NK-92 (cell line): ENCODE measurements around the gene SBF2.
"Not testable (repeated sequence)": the region's sequence is repeated elsewhere in the genome, so short reads cannot be mapped to it uniquely, and the experiment has no call there.

Experiments
- DNase-seq: peaks from one replicate; lab custom pipeline; 2025; ENCODE audit not compliant: unreplicated experiment; lab: John Stamatoyannopoulos, UW

SBF2 gene

DNA sequence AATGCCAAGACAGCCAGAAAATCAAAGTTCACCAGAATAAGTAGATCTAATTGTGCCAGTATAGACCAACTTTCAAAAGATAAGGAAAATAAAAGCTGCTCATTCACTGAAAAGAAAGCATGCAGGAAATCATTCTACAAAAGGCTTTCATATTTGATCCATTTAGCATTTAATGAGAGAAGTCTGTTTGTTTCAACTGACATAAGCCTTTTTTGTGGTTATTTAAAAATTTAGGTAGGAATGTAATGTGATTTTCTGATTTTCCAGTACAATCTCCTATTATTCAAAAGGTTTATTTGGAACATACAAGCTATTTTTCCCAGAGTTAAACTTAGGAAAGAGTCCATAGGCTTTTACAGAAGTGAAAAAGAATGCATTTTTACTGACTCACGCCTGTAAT is 92.7 kb downstream of the SBF2 start:
- DNase-seq: no peak

DNA sequence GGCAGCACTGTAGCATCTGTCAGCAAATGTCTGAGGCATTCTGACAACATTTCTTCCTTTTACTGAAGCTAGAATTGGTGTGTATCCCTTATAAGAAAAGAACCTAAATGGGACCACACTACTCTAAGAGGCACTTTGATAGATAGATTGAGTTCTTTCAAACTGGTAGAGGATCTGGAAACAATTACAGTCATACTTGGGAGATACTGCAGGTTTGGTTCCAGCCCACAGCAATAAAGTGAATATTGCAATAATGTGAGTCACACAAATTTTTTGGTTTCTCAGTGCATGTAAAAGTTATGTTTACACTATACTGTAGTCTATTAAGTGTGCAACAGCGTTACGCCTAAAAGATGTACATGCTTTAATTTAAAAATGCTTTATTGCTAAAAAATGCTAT is 96.9 kb downstream of the SBF2 start:
- DNase-seq: no peak

DNA sequence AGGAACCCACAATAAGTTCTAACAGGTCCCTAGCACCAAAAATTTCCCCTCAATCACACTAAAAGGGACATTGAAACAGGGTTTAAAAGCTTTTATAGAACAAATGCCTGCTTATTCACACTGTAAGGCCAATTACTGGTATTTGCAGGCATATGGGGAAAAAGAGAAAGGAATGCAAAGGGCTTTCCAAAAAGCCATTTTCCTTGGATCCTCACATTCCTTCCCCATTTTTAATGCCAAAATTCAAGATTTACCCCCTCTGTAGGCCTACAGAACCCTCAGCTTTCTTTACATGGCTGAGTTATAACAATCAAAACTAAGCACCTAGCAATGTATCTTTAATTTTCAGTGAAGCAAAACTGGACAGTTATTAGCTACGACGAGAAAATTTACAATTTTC is 102.0 kb downstream of the SBF2 start:
- DNase-seq: no peak

DNA sequence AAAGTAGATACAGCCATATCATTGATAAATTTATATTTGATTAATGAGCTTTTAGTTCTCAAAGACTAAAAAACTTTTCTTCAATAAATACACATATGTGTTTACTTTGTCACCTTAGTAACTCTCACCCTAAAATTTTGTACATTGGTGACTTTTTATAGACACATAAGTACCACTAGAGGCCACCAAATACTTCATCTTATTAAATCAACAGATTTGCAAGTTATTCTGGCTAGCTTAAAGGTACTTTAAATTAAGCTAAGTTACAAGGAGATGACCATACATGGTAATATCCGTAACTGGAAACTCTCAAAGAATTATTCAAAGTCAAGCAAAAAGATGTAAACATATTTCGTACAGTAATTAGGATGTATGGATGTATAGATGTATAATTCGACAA is 112.2 kb downstream of the SBF2 start:
- DNase-seq: no peak

DNA sequence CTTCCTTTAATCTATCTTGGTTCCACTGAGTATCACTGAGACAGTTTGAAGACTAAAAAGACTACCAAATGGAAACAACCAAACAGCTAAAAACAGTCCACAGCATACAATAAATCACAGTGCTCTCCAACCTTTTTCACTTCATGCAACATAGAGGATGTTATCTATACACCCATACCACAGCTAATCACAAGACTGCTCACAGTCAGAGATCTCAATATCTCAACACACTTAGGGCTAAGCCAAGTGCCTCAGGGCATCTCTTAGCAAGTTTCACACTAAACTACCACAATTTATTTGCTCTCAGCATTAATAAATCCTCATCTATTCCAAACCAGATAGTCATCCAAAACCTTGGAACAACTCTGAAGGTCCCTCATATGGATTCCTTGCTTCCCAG is 129.4 kb downstream of the SBF2 start:
- DNase-seq: no peak

DNA sequence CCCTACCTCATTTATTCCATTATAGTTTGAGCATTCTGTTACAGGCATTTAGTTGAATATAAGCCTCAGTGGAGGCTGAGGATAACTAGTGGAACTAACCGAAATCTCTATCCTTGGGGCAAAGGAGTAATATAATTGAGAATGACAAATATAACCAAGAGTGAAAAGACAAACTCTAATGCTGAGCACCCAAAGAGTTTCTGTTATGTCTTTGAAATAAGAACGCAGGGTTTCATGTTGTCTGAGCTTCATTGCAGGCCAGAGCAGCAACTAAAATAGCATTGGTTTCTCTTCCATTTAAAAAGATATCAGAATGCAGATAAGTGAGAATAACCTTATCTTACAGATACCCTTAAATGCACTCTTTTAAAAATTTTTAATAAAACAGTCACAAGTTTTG is 131.8 kb downstream of the SBF2 start:
- DNase-seq: no peak

DNA sequence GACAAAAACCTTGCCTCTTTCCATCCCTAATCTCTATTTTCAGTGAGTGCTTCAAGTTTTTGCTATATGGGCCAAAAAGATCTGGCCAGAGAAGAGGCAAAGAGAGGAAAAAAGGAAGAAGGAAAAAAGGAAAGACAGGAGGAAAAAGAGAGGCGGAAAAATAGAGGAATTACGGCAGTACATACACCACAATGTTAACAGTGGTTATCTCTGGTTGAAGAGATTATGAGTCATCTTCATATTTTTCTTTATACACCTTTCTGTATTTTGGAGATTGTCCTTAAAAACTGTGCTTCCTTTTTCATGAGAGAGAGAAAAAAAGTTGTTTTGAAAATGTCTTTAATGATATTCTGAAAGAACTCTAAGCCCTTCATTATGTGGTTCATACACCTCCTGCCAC is 133.7 kb downstream of the SBF2 start:
- DNase-seq: no peak

DNA sequence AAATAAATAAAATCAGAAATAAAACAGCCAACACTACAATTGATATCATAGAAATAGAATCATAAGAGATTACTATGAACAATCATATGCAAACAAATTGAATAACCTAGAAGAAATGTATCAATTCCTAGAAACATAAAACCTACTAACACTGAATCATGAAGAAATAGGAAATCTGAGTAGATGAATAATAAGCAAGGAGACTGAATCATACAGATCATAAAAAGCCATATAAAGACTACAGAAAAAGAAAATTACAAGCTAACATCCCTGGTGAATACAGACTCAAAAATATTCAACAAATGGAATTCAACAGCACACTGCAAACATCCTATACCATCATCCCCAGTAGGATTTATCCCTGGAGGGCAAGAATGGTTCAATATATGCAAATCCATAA is 135.6 kb downstream of the SBF2 start:
- DNase-seq: no peak

DNA sequence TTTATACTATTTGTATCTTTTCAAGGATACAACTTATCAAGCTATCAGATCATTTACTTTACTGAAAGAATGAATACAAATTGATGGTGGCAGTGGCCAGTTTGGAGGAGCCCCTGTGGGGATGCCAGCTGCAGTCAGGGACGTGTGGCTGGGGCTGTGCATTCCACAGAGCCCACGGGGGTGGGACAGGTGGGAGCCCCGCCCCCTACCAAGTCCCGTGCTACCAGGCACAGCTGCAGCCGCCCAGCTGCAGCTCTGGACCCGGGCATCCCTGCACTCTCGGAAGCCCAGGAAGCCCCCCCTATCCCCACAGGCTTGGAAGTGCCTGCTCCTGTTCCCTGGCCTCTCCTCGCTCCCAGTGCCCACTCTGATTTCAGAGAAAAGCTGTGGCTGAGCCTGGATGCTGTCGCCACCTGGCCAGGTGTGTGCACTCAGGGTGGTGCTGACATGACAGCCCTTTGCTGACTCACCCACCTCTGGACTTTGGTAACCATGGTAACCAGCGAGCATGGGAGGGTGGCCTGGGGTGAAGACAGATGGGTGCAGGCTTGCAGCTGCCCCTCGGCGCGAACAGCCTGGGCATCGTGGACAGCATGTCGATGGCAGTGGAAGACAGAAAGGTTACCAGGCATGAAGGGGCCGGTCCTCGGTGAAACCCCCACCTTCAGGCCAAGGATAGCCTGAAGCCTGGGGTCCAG is 138.1 kb downstream of the SBF2 start:
- DNase-seq: no peak

DNA sequence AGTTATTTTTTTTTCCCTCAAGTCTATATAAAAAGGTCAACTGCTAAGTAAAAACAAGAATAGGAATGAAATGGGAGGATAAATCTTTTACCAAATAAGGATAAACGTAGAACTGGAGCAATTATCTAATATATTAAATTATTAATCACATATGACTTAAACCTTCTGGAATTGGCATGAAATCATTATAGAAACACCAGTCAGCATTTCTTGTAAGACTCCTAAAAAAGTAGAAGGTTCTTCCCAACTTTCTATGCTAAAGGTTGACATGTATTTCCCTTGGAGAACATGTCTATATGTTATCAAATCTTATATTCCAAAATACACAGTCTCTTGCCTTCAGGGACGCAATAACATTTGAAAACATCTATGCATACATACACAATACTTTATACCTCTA is 143.2 kb downstream of the SBF2 start:
- DNase-seq: no peak

DNA sequence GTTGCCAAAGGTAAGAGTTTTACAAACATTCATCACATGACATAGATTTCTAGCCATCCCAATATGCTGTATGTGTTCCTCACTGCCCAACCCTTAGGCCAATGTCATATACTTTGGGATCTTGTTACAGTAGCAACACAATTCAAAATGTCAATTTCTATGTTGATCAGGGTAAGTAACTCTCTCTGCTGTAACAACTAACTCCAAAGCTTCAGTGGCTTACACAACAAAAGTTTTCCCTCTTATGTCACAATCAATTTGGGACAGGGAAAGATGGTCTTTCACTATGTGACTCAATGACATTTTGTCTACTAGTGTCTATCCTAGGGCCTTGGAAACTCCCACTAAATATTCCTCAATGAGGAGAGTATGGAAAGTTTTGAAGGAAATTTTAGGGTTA is 144.5 kb downstream of the SBF2 start:
- DNase-seq: no peak

DNA sequence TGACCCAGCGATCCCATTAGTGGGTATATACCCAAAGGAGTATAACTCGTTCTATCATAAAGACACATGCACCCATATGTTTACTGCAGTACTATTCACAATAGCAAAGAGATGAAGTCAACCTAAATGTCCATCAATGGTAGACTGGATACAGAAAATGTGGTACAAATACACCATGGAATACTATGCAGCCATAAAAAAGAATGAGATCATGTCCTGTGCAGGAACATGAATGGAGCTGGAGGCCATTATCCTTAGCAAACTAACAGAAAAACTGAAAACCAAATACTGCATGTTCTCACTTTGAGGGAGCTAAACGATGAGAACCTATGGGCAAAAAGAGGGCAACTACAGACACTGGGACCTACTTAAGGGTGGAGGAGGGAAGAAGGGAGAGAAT is 146.8 kb downstream of the SBF2 start:
- no peak for DNase-seq

DNA sequence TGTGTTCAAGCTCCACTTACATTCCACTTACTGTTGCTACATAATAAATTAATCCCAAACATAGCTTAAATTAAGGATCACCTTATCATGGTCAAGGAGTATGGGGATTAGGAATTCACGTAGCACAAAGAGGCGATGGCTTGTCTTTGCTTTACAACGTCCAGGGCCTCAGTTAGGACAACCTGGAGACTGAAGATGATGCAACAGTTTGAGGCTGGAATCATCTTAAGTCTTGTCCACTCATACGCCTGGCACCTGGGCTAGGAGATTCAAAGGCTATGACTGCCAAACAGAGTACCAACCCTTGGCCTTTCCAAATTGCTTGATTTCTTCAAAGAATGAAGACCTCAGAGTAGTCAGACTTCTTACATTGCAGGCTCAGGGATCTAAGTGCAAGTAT is 149.1 kb downstream of the SBF2 start:
- DNase-seq: no peak

DNA sequence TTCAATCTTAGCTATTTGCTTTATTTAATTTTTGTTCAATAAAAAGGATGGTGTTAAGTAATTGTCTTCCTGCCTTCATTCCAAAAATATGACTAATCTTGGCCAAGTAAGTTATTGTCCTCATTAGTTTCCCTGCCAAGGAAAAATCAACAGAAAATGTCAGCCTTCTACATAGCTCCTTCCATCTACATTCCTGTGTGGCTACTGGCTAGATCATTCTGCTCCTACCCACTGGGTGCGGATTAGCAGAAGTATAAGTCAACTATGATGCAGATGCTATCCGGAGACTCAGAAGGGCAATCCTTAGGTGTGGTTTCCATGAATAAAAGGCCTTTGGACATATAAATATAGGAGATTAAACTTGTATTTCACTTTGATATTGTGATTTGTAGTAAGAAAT is 154.4 kb downstream of the SBF2 start:
- no peak for DNase-seq

DNA sequence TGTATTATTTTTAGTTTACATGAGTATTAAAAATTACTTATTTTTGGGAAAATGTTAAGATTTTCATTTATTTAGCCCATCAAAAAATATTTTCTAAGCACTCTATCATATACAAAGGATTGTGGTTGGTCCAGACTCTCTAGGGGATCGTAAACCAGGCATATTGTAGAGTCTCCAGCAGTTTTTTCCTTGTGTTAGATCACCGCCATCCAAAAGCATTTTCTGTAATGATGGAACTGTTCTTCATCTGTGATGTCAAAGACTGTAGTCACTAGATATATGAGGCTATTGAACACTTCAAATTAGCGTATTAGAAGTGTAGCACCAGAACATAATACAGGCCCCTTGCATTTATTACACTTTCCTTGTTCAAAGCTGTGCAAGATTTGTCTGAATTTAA is 154.9 kb downstream of the SBF2 start:
- no peak for DNase-seq

DNA sequence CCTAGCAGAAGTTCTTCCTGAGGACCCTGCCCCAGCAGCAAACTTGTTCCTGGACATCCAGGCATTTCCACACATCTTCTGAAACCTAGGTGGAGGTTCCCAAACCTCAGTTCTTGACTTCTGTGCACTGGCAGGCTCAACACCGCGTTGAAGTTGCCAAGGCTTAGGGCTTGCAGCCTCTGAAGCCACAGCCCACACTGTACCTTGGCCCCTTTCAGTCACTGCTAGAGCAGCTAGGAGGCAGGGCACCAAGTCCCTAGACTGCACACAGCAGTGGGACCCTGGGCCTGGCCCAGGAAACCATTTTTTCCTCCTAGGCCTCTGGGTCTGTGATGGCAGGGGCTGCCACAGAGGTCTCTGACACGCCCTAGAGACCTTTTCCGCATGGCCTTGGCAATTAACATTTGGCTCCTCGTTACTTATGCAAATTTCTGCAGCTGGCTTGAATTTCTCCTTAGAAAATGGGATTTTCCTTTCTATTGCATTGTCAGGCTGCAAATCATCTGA is 159.0 kb downstream of the SBF2 start:
- DNase-seq: no peak

DNA sequence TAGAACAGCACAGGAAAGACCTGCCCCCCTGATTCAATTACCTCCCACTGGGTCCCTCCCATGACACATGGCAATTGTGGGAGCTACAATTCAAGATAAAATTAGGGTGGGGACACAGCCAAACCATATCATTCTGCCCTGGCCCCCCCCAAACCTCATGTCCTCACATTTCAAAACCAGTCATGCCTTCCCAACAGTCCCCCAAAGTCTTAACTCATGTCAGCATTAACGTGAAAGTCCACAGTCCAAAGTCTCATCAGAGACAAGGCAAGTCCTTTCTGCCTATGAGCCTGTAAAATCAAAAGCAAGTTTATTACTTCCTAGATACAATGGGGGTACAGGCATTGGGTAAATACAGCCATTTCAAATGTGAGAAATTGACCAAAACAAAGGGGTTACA is 159.8 kb downstream of the SBF2 start:
- DNase-seq: not testable (repeated sequence)

DNA sequence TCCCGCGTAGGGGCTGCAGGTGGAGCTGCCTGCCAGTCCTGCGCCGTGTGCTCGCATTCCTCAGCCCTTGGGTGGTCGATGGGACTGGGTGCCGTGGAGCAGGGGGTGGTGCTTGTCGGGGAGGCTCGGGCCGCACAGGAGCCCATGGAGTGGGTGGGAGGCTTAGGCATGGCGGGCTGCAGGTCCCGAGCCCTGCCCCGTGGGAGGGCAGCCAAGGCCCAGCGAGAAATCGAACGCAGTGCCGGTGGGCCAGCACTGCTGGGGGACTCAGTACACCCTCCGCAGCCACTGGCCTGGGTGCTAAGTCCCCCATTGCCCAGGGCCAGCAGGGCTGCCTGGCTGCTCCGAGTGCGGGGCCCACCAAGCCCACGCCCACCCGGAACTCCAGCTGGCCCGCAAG is 160.8 kb downstream of the SBF2 start:
- DNase-seq: not testable (repeated sequence)

DNA sequence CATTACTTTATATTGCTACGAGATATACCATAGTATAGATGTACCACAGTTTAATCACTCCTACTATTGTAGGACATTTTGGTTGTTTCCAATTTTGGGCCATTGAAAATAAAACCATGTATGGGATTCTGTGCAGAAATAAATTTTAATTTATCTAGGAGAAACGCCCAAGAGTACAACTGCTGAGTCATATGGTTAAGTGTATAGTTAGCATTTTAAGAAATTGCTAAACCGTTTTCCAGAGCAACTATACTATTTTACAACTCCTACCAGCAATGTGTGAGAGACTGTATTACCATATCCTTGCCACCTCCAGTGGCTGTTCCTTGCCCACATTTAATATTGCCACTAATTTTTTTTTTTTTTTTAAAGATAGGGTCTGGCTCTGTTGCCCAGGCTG is 163.1 kb downstream of the SBF2 start:
- no peak for DNase-seq

DNA sequence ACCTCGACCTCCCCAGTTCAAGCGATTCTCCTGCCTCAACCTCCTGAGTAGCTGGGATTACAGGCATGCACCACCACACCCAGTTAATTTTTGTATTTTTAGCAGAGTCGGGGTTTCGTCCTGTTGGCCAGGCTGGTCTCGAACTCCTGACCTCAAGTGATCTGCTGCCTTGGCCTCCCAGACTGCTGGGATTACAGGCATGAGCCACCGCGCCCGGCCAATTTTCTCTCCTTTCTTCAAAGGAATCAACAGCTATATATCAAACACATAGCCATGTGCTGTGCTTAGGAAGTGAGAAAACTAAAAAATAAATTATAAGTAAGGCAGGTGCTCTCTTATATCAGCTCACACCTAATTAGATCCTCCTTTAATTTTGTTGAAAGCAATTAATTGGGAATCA is 164.8 kb downstream of the SBF2 start:
- not testable (repeated sequence) for DNase-seq

DNA sequence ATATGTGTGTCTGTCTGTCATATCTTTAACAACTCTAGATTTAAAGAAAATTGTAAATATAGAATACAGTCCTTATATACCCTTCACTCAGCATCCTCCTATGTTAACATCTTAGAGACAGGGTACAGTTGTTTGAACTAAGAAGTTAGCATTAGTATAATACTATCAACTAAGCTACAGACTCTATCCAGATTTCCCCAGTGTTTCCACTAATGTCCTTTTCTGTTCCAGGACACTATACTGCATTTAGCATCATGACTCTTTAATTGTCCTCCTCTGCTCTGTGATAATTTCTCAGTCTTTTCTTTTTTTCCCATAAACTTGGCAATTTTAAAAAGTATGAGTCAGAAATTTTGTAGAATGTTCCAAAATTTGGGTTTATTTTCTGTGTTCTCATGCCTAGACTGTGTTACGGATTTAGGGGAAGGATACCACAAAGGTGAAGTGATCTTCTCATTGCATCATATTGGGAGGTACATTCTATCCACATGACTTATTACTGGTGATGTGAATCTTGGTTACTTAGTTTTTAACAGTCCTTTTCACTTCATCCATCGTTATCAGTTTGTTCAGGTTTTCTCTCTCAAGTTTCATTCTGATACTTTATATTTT is 168.4 kb downstream of the SBF2 start:
- DNase-seq: no peak

DNA sequence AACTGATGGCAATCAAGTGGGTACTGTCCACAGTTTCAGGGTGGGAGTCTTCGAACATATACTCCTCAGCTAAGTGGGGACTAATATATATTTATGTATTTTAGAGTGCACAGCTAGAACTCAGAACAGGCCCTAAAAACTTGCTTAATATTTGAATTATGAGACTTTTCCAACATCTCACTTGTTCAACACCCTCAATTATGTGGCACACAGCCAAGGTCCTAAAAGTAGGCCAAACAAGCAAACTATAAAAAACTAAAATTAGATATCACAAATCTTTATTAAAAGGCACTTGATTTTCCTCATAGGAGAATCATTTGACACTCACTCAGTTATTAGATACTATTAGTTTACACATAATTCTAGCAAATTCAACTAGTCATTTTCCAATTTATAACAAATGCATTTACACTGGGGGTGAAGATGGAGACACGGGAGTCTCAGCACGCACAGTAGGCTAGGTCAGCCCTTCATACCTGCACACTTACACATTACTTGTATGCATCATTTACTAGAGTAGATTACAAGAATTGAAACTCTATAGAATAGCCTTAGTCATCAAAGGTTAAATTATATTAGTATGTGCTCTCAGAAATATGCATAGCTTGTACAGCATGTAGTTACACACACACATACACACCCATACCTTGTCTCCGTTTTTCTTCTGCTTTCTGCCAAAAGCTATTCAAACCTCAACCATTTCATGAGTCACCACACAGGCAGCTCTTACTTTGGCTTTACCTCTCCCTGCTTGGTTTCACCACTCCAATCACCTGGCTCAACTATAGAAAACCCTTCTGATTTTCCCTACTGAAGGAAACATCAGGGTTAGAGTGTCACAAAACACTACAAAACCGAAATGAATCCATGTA is 171.5 kb downstream of the SBF2 start:
- no peak for DNase-seq
